ENCODE data around the gene VAMP1.
"Not testable (repeated sequence)": the region's sequence is repeated elsewhere in the genome, so short reads cannot be mapped to it uniquely, and the experiment has no call there.

Gene VAMP1
- 45.6 to 109 (median 85.8) reads per million in 3 donors for total RNA-seq

- Histone ChIP-seq H3K36me3 (ENCODE audit: control insufficient read depth, insufficient read depth, low read length) (peaks cover 10% of the 10 kb centered on the region), H3K27me3 (replicated peaks; ENCODE audit: control insufficient read depth, insufficient read depth, low read length, poor library complexity, severe bottlenecking) (no peaks in the 10 kb centered on the region), H3K4me3 (ENCODE audit: insufficient read depth, low read depth, low read length, poor library complexity, severe bottlenecking) (peak within 1 kb of the TSS; percentile 84), H3K27ac (ENCODE audit: insufficient read depth, low read length, poor library complexity, severe bottlenecking) (peak within 1 kb of the TSS; percentile 76), H3K4me1 (ENCODE audit: control insufficient read depth, insufficient read depth, low read length, poor library complexity, severe bottlenecking) (peaks cover 16% of the 10 kb centered on the region), H3K9me3 (ENCODE audit: control insufficient read depth, low read length) (no peaks in the 10 kb centered on the region)
- DNase-seq, result peak; percentile 95 to 96 (median 95)
Observed at GRCh38 chr12:6470375-6471163, at the start of gene VAMP1. Gene VAMP1 (minus strand): TSS chr12:6470677. CDS start chr12:6470531, 146 bp downstream.

DNA sequence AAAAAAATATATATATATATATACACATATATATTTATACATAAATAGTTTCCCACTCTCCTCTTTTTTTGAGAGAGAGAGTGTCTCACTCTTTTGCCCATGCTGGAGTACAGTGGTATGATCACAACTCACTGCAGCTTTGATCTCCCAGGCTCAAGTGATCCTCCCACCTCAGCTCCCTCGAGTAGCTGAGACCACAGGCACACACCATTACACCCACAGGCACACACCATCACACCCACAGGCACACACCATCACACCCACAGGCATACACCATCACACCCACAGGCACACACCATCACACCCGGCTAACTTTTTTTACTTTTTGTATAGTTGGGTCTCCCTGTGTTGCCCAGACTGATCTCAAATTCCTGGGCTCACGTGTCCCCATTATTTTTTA, 49.7 kb upstream of the VAMP1 start:
- no peak overlapping the region for H3K27ac ChIP-seq (ENCODE audit: insufficient read depth, low read length, poor library complexity, severe bottlenecking)
- no peak overlapping the region for H3K4me3 ChIP-seq (ENCODE audit: insufficient read depth, low read depth, low read length, poor library complexity, severe bottlenecking)
- H3K27me3 ChIP-seq (replicated peaks; ENCODE audit: control insufficient read depth, insufficient read depth, low read length, poor library complexity, severe bottlenecking), result no peaks in the 10 kb centered on the region
- no peaks in the 10 kb centered on the region for H3K9me3 ChIP-seq (ENCODE audit: control insufficient read depth, low read length)
- no peaks in the 10 kb centered on the region for H3K4me1 ChIP-seq (ENCODE audit: control insufficient read depth, insufficient read depth, low read length, poor library complexity, severe bottlenecking)
- peaks cover 69% of the 10 kb centered on the region for H3K36me3 ChIP-seq (ENCODE audit: control insufficient read depth, insufficient read depth, low read length)
- no peak for DNase-seq

DNA sequence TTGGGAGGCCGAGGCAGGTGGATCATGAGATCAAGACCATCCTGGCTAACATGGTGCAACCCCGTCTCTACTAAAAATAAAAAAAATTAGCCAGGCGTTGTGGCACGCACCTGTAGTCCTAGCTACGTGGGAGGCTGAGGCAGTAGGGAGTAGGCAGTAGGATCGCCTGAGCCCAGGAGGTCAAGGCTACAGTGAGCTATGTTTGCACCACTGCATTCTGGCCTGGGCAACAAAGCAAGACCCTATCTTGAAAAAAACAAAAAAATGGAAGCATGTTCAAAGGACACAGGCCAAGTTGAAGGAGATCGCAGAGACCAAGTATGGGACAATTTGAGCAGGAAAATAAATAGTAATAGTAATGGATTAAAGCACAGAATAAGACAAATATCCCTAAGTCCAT, 37.6 kb upstream of the VAMP1 start:
- no peak overlapping the region for H3K27ac ChIP-seq (ENCODE audit: insufficient read depth, low read length, poor library complexity, severe bottlenecking)
- H3K9me3 ChIP-seq (ENCODE audit: control insufficient read depth, low read length), result no peaks in the 10 kb centered on the region
- no peak for DNase-seq
- no peaks in the 10 kb centered on the region for H3K27me3 ChIP-seq (replicated peaks; ENCODE audit: control insufficient read depth, insufficient read depth, low read length, poor library complexity, severe bottlenecking)
- H3K4me3 ChIP-seq (ENCODE audit: insufficient read depth, low read depth, low read length, poor library complexity, severe bottlenecking), result no peak overlapping the region
- H3K4me1 ChIP-seq (ENCODE audit: control insufficient read depth, insufficient read depth, low read length, poor library complexity, severe bottlenecking), result no peaks in the 10 kb centered on the region
- H3K36me3 ChIP-seq (ENCODE audit: control insufficient read depth, insufficient read depth, low read length), result peaks cover 5% of the 10 kb centered on the region

GRCh38 chr12:6507102-6507998, 36.9 kb upstream of the VAMP1 start:
- no peak for DNase-seq
- H3K4me1 ChIP-seq (ENCODE audit: control insufficient read depth, insufficient read depth, low read length, poor library complexity, severe bottlenecking), result no peaks in the 10 kb centered on the region
- no peak overlapping the region for H3K4me3 ChIP-seq (ENCODE audit: insufficient read depth, low read depth, low read length, poor library complexity, severe bottlenecking)
- H3K36me3 ChIP-seq (ENCODE audit: control insufficient read depth, insufficient read depth, low read length), result peaks cover 2% of the 10 kb centered on the region
- no peaks in the 10 kb centered on the region for H3K9me3 ChIP-seq (ENCODE audit: control insufficient read depth, low read length)
- H3K27ac ChIP-seq (ENCODE audit: insufficient read depth, low read length, poor library complexity, severe bottlenecking), result no peak overlapping the region
- H3K27me3 ChIP-seq (replicated peaks; ENCODE audit: control insufficient read depth, insufficient read depth, low read length, poor library complexity, severe bottlenecking), result no peaks in the 10 kb centered on the region

DNA sequence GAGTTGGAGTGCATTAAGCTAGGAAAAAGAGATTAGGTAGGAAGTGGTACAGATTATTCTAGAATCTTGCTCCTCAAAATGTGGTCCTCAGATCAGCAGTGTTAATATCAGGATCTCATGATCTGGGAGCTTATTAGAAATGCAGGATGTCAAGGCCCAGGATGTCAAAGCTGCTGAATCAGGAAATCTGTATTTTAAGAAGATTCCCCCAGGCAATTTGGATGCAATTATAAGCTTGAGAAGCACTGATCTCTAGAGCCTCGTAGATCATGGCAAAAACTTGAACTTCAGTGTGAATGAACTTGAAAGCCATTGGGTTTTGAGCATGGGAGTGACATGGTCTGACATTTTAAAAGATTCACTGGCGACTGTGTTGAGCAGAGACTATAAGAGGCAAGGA, 30.0 kb upstream of the VAMP1 start:
- no peak for DNase-seq
- Histone ChIP-seq H3K4me1 (ENCODE audit: control insufficient read depth, insufficient read depth, low read length, poor library complexity, severe bottlenecking) (no peaks in the 10 kb centered on the region), H3K36me3 (ENCODE audit: control insufficient read depth, insufficient read depth, low read length) (no peaks in the 10 kb centered on the region), H3K27me3 (replicated peaks; ENCODE audit: control insufficient read depth, insufficient read depth, low read length, poor library complexity, severe bottlenecking) (no peaks in the 10 kb centered on the region), H3K9me3 (ENCODE audit: control insufficient read depth, low read length) (no peaks in the 10 kb centered on the region), H3K27ac (ENCODE audit: insufficient read depth, low read length, poor library complexity, severe bottlenecking) (no peak overlapping the region), H3K4me3 (ENCODE audit: insufficient read depth, low read depth, low read length, poor library complexity, severe bottlenecking) (no peak overlapping the region)

- not testable (repeated sequence) for DNase-seq
Observed at GRCh38 chr12:6497291-6497690, 26.8 kb upstream of the VAMP1 start.

DNA sequence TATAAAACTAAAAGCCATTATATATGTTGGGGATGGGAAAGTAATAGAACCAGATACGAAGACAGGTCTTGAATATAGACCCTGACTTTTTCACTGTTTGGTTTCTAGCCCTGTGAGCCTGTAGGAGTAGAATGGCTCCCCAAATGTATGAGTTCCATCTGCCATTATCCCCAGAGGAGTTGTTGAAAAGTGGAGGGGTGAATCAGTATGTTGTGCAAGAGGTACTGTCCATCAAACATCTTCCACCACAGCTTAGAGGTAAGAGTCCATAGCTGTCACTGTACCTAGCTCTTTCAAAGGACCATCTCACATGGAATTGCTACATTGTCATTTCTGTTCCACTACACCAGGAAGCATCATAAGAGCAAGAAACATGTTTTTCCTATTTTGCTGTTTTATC, 24.5 kb upstream of the VAMP1 start:
- peaks cover 10% of the 10 kb centered on the region for H3K4me1 ChIP-seq (ENCODE audit: control insufficient read depth, insufficient read depth, low read length, poor library complexity, severe bottlenecking)
- peaks cover 9% of the 10 kb centered on the region for H3K36me3 ChIP-seq (ENCODE audit: control insufficient read depth, insufficient read depth, low read length)
- no peaks in the 10 kb centered on the region for H3K27me3 ChIP-seq (replicated peaks; ENCODE audit: control insufficient read depth, insufficient read depth, low read length, poor library complexity, severe bottlenecking)
- peak overlapping the region; percentile 54 for H3K27ac ChIP-seq (ENCODE audit: insufficient read depth, low read length, poor library complexity, severe bottlenecking)
- no peak overlapping the region for H3K4me3 ChIP-seq (ENCODE audit: insufficient read depth, low read depth, low read length, poor library complexity, severe bottlenecking)
- DNase-seq, result no peak
- H3K9me3 ChIP-seq (ENCODE audit: control insufficient read depth, low read length), result no peaks in the 10 kb centered on the region

More at GRCh38 chr12:6497291-6497690, 26.8 kb upstream of the VAMP1 start:
- not testable (repeated sequence) for H3K27me3 ChIP-seq (replicated peaks; ENCODE audit: control insufficient read depth, insufficient read depth, low read length, poor library complexity, severe bottlenecking); H3K9me3 ChIP-seq (ENCODE audit: control insufficient read depth, low read length); H3K36me3 ChIP-seq (ENCODE audit: control insufficient read depth, insufficient read depth, low read length); H3K27ac ChIP-seq (ENCODE audit: insufficient read depth, low read length, poor library complexity, severe bottlenecking); H3K4me3 ChIP-seq (ENCODE audit: insufficient read depth, low read depth, low read length, poor library complexity, severe bottlenecking)
- H3K4me1 ChIP-seq (ENCODE audit: control insufficient read depth, insufficient read depth, low read length, poor library complexity, severe bottlenecking), result peaks cover 10% of the 10 kb centered on the region

DNA sequence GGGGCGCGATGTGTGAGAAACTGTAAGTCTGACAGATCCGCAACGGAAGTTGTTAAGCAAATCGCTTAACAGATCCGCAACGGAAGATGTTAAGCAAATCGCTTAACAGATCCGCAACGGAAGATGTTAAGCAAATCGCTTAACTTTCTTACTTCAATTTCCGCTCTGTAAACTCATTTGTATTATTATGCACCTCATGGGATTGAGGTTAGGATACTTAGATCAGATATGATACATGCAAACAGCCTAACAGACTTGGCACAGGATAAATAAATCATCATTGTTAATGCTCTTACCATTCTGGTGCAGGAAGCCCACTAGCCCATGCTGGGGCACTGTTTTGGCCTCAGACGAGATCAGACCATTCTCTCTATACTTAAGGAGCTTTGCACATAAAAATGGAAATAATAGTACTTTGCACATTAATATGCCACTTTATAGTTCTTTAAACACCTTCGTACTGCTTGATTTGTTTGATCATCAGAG, 23.8 kb upstream of the VAMP1 start:
- H3K4me1 ChIP-seq (ENCODE audit: control insufficient read depth, insufficient read depth, low read length, poor library complexity, severe bottlenecking), result peaks cover 10% of the 10 kb centered on the region
- H3K36me3 ChIP-seq (ENCODE audit: control insufficient read depth, insufficient read depth, low read length), result peaks cover 9% of the 10 kb centered on the region
- H3K9me3 ChIP-seq (ENCODE audit: control insufficient read depth, low read length), result no peaks in the 10 kb centered on the region
- H3K4me3 ChIP-seq (ENCODE audit: insufficient read depth, low read depth, low read length, poor library complexity, severe bottlenecking), result peak overlapping the region; percentile 78
- H3K27me3 ChIP-seq (replicated peaks; ENCODE audit: control insufficient read depth, insufficient read depth, low read length, poor library complexity, severe bottlenecking), result no peaks in the 10 kb centered on the region
- DNase-seq, result no peak
- H3K27ac ChIP-seq (ENCODE audit: insufficient read depth, low read length, poor library complexity, severe bottlenecking), result peak overlapping the region; percentile 54

- H3K4me3 ChIP-seq (ENCODE audit: insufficient read depth, low read depth, low read length, poor library complexity, severe bottlenecking), result peak within 1 kb of the TSS; percentile 78
- peaks cover 9% of the 10 kb centered on the region for H3K36me3 ChIP-seq (ENCODE audit: control insufficient read depth, insufficient read depth, low read length)
- peaks cover 10% of the 10 kb centered on the region for H3K4me1 ChIP-seq (ENCODE audit: control insufficient read depth, insufficient read depth, low read length, poor library complexity, severe bottlenecking)
- no peaks in the 10 kb centered on the region for H3K9me3 ChIP-seq (ENCODE audit: control insufficient read depth, low read length)
- no peaks in the 10 kb centered on the region for H3K27me3 ChIP-seq (replicated peaks; ENCODE audit: control insufficient read depth, insufficient read depth, low read length, poor library complexity, severe bottlenecking)
- DNase-seq, result peak; percentile 90 to 95 (median 94)
- peak within 1 kb of the TSS; percentile 85 for H3K27ac ChIP-seq (ENCODE audit: insufficient read depth, low read length, poor library complexity, severe bottlenecking)
Observed at GRCh38 chr12:6493497-6494257, 23.2 kb upstream of the VAMP1 start, which contains the start of gene NCAPD2. Gene NCAPD2 (plus strand): TSS chr12:6494102. CDS start chr12:6495099, 997 bp downstream.

Measured in effector memory CD4-positive, alpha-beta T cell (primary cell).